HepG2 (cell line): ENCODE results near the gene PDE2A. TPM values are rescaled to one million over a fixed set of nuclear protein-coding genes. Genes with fewer than 3 reads are reported as not detected.
"Not testable (repeated sequence)": the region's sequence is repeated elsewhere in the genome, so short reads cannot be mapped to it uniquely, and the experiment has no call there.

ENCODE experiments used
- ATAC-seq: fragments of 200-7000 bp; cut with Tn5 transposase; 3 replicates; pipeline ENCODE4 v1.9.1; 2020; ENCODE audit warnings: mild to moderate bottlenecking, moderate library complexity
- BruUV-seq: library from RNA; stranded (reverse); fragments of 400-500 nt; replicated peaks from 2 replicates; lab custom pipeline; 2021; lab: Mats Ljungman, UMichigan
- CTCF ChIA-PET: fragments of 300-600 bp; formaldehyde crosslinking; extraction: SDS; loops from one replicate; lab custom pipeline; 2021; ENCODE audit warnings: low total read pairs, inconsistent platforms, low intra/inter-chr PET ratio; lab: Yijun Ruan, JAX
- POLR2A ChIA-PET: fragments of 350-600 bp; sonication (Branson Sonifier 250); formaldehyde crosslinking; loops from one replicate; lab custom pipeline; 2020; ENCODE audit warnings: antibody characterized with exemption, inconsistent platforms; lab: Yijun Ruan, JAX
- DNase-seq: peaks from one replicate; pipeline ENCODE4 v3.0.0-alpha.2; 2015; ENCODE audit warnings: low spot score
- FAIRE-seq: peaks from 3 replicates; lab custom pipeline; 2011; peaks lifted over from hg19 to GRCh38; lab: Jason Lieb, UNC
- H2AFZ ChIP-seq: one replicate; pipeline ENCODE4 v1.6.1; 2011; ENCODE audit warnings: low read length, inconsistent platforms
- H3K27ac ChIP-seq: fragments of 300-600 bp; 3 replicates; pipeline ENCODE4 v1.8.0; 2011; ENCODE audit warnings: mixed run types, mild to moderate bottlenecking, mixed read lengths, low read length, inconsistent platforms; ENCODE audit not compliant: insufficient read depth; ENCODE audit errors: extremely low read length
- H3K27me3 ChIP-seq, 2 experiments: fragments of 200-600 bp in 1 of 2; 2 replicates in 1 of 2; 3 replicates in 1 of 2; pipeline versions ENCODE4 v1.6.0 to v1.8.0; 2011; ENCODE audit warnings: low read length in 2 of 2, mild to moderate bottlenecking in 2 of 2, moderate library complexity in 2 of 2, inconsistent platforms in 1 of 2; ENCODE audit not compliant: insufficient read depth in 2 of 2, control insufficient read depth in 1 of 2
- H3K36me3 ChIP-seq, 2 experiments: fragments of 200-600 bp in 1 of 2; replicated peaks in 1 of 2; 2 replicates in 1 of 2; 3 replicates in 1 of 2; pipeline versions ENCODE4 v1.5.1 to v1.8.0; 2011; ENCODE audit warnings: low read length in 2 of 2, inconsistent platforms in 1 of 2; ENCODE audit not compliant: insufficient read depth in 2 of 2, control insufficient read depth in 1 of 2
- H3K4me1 ChIP-seq: 2 replicates; pipeline ENCODE4 v1.5.1; 2012; ENCODE audit warnings: low read length, inconsistent platforms; ENCODE audit not compliant: insufficient read depth
- H3K4me2 ChIP-seq: 2 replicates; pipeline ENCODE4 v1.6.0; 2011; ENCODE audit warnings: low read depth, low read length, inconsistent platforms
- H3K4me3 ChIP-seq, 3 experiments: fragments of 200-600 bp in 1 of 3; sonication (generic), shearing (Covaris generic) in 1 of 3; replicated peaks in 1 of 3; 2 replicates each; pipeline ENCODE4 v1.5.1; 2011 to 2016; ENCODE audit warnings: low read length in 3 of 3, inconsistent platforms in 2 of 3, low read depth in 2 of 3, mild to moderate bottlenecking in 2 of 3, control low read depth in 1 of 3, mixed read lengths in 1 of 3; ENCODE audit not compliant: insufficient read depth in 1 of 3
- H3K79me2 ChIP-seq: one replicate; pipeline ENCODE4 v1.6.1; 2011; ENCODE audit warnings: low read length, inconsistent platforms; ENCODE audit not compliant: insufficient read depth
- H3K9ac ChIP-seq: 2 replicates; pipeline ENCODE4 v1.6.0; 2011; ENCODE audit warnings: mild to moderate bottlenecking, low read depth, low read length, inconsistent platforms; ENCODE audit not compliant: insufficient read depth
- H3K9me3 ChIP-seq: 2 replicates; pipeline ENCODE4 v1.5.1; 2012; ENCODE audit warnings: mild to moderate bottlenecking, low read length
- H4K20me1 ChIP-seq: 2 replicates; pipeline ENCODE4 v1.6.0; 2011; ENCODE audit warnings: inconsistent platforms, mild to moderate bottlenecking, low read length, moderate library complexity; ENCODE audit not compliant: insufficient read depth
- ARID2 ChIP-seq: sonication (generic); formaldehyde crosslinking; IDR thresholded peaks from 2 replicates; pipeline ENCODE4 v1.8.1; 2022; ENCODE audit warnings: mild to moderate bottlenecking, missing genetic modification reagents, borderline replicate concordance
- ZNF430 ChIP-seq: sonication (generic); formaldehyde crosslinking; IDR thresholded peaks from 2 replicates; pipeline ENCODE4 v1.9.0; 2021; ENCODE audit warnings: mild to moderate bottlenecking, missing genetic modification reagents
- ZNF850 ChIP-seq: sonication (generic); formaldehyde crosslinking; conservative IDR thresholded peaks from 2 replicates; pipeline ENCODE4 v1.9.0; 2021; ENCODE audit warnings: mild to moderate bottlenecking, missing genetic modification reagents
- WGBS: methylation state at CpG from one replicate; pipeline ENCODE4 v1.1.6; 2017; ENCODE audit warnings: low lambda C conversion rate; 5-methylcytosine and 5-hydroxymethylcytosine counted together
- in situ Hi-C: cut with HindIII; loops from 2 replicates; pipeline ENCODE4 v1.10.0; 2017; ENCODE audit warnings: low pct_unique_long_range_greater_than_20kb; ENCODE audit not compliant: extremely low pct_ligation_motif_present
- intact Hi-C: fragments of 100-400 bp; cut with micrococcal nuclease; formaldehyde crosslinking; loops from one replicate; pipeline ENCODE4 v1.10.0; 2022; ENCODE audit not compliant: unreplicated experiment
- polyA plus RNA-seq, 8 experiments: library from polyadenylated mRNA; depleted of rRNA in 3 of 8; stranded (reverse) in 7 of 8; unstranded in 1 of 8; fragments of >200 nt; fragmentation: Illumina TruSeq in 4 of 8; extraction: Trizol in 4 of 8; gene quantifications; 2 replicates each; pipeline versions ENCODE4 v1.2.1 to v1.2.3, GENCODE V29; 2011 to 2016; ENCODE audit warnings: low read depth in 4 of 8, missing spikeins in 1 of 8, mixed read lengths in 1 of 8; ENCODE audit not compliant: insufficient read depth in 1 of 8
- total RNA-seq, 5 experiments: library from RNA; depleted of rRNA; stranded (reverse); fragments of >200 nt; fragmentation: Illumina TruSeq; extraction: Trizol; gene quantifications; 2 replicates each; pipeline ENCODE4 v1.2.3, GENCODE V29; 2016; ENCODE audit warnings: low read depth in 1 of 5
- TF ChIP-seq, protein P1 (sequence below): sonication (generic); formaldehyde crosslinking; conservative IDR thresholded peaks from 2 replicates; pipeline ENCODE4 v1.4.0; 2020; ENCODE audit warnings: missing genetic modification reagents
- TF ChIP-seq, protein P2 (sequence below): IDR thresholded peaks from 2 replicates; pipeline ENCODE4 v1.6.1; 2016; ENCODE audit warnings: missing biosample characterization, missing genetic modification reagents, low read depth
- TF ChIP-seq, protein P3 (sequence below): sonication (generic); formaldehyde crosslinking; IDR thresholded peaks from 2 replicates; pipeline ENCODE4 v1.5.0; 2020; ENCODE audit warnings: mild to moderate bottlenecking, missing genetic modification reagents, moderate library complexity

PDE2A gene
- total and polyA plus RNA-seq, 2 of the 13 experiments (the other 11 are each of a cell fraction or from before 2014, with no cell fraction given): 3.1 TPM; not detected in 1

DNA sequence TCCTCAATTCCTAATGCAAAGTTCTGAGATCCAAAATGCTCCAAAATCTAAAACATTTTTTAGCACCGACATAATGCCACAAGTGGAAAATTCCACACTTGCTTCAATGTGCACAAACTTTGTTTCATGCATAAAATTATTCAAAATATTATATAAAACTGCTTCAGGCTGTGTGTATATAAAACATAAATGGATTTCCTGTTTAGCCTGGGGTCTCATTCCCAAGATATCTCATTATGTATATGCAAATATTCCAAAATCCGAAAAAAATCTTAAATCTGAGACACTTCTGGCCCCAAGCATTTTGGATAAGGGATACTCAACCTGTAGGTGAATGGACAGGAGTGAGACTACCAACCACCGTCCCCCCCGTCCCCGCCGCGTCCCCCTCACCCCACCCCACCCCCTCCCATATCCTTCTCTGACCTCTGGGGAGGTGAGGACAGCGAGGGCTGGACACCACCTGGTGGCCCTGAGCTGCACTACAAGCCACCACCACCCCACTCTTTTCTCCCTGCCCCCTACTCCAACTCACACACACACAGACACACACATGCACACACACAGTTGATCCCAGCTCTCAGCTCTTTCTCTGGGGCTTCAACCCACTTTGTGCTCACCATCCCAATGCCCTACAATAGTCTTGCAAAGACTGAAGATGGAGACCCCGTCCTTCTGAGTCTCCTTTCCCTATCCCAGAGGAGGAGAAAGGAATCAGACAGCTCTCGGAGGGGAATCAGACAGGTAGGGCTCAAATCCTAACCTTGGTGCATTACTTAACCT is 101.0 kb downstream of the PDE2A start (continued):
- TF ChIP-seq, protein P1, sequence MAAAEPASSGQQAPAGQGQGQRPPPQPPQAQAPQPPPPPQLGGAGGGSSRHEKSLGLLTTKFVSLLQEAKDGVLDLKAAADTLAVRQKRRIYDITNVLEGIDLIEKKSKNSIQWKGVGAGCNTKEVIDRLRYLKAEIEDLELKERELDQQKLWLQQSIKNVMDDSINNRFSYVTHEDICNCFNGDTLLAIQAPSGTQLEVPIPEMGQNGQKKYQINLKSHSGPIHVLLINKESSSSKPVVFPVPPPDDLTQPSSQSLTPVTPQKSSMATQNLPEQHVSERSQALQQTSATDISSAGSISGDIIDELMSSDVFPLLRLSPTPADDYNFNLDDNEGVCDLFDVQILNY (CRISPR knock-in tag): no peak
- TF ChIP-seq, protein P2, sequence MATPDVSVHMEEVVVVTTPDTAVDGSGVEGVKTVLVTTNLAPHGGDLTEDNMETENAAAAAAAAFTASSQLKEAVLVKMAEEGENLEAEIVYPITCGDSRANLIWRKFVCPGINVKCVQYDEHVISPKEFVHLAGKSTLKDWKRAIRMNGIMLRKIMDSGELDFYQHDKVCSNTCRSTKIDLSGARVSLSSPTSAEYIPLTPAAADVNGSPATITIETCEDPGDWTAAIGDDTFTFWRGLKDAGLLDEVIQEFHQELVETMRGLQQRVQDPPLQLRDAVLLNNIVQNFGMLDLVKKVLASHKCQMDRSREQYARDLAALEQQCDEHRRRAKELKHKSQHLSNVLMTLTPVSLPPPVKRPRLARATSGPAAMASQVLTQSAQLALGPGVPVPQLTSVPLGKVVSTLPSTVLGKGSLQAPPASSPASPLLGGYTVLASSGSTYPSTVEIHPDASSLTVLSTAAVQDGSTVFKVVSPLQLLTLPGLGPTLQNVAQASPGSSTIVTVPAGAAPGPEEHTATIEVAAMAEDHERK (CRISPR knock-in tag): no peak
- TF ChIP-seq ZNF850 (CRISPR knock-in tag) (no peak), ZNF430 (CRISPR knock-in tag) (no peak), ARID2 (CRISPR knock-in tag) (no peak)
- TF ChIP-seq, protein P3, sequence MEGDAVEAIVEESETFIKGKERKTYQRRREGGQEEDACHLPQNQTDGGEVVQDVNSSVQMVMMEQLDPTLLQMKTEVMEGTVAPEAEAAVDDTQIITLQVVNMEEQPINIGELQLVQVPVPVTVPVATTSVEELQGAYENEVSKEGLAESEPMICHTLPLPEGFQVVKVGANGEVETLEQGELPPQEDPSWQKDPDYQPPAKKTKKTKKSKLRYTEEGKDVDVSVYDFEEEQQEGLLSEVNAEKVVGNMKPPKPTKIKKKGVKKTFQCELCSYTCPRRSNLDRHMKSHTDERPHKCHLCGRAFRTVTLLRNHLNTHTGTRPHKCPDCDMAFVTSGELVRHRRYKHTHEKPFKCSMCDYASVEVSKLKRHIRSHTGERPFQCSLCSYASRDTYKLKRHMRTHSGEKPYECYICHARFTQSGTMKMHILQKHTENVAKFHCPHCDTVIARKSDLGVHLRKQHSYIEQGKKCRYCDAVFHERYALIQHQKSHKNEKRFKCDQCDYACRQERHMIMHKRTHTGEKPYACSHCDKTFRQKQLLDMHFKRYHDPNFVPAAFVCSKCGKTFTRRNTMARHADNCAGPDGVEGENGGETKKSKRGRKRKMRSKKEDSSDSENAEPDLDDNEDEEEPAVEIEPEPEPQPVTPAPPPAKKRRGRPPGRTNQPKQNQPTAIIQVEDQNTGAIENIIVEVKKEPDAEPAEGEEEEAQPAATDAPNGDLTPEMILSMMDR (CRISPR knock-in tag): peak; percentile 74
- TF ChIP-seq, all 625 proteins: peak for 9

DNA sequence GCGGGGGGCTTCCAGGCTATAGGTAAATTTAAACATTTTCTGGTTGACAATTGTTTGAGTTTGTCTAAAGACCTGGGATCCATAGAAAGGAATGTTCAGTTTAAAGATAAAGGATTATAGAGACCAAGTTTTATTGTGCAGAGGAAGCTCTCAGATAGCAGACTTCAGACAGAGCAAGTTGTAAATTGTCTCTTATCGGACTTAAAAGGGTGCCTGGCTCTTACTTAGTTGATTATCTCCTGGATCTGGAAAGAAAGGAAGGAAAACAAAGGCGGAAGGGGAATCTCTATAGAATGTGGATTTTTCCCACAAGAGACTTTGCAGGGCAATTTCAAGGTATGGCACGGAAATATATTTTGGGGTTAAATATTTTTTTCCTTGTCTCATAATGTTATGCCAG is 101.7 kb downstream of the PDE2A start:
- DNase-seq, H3K36me3 ChIP-seq, ATAC-seq, H3K9ac ChIP-seq, H3K4me2 ChIP-seq, H4K20me1 ChIP-seq, BruUV-seq, POLR2A ChIA-PET, H3K4me3 ChIP-seq, in situ Hi-C loops, H3K9me3 ChIP-seq, H3K27ac ChIP-seq, H2AFZ ChIP-seq, FAIRE-seq, intact Hi-C loops, H3K79me2 ChIP-seq: not testable (repeated sequence)
- WGBS: 8% methylated on average over 4 of the region's 4 CpGs
- Histone ChIP-seq H3K4me1 (peaks cover 11% of the 10 kb centered on the region; the same call in 1 of the 2 replicates), H3K27me3 (peaks cover 2 to 40% of the 10 kb centered on the region in 2 experiments; a peak in 4 of 5 replicates)
- CTCF ChIA-PET: interaction anchor here (1.7 to 1.9 kb wide), 2 partner anchors 90 to 101 kb away, joined by 10 to 22 read pairs; no protein-coding TSS in a partner anchor
